H1 (cell line): Measurements from ENCODE around the gene SLC41A2. TPM values are rescaled to one million over a fixed set of nuclear protein-coding genes. Genes with fewer than 3 reads are reported as not detected.

Experiments used
- CTCF ChIA-PET: fragments of 300-600 bp; sonication (Branson Sonifier 250); formaldehyde crosslinking; loops from one replicate; lab custom pipeline; 2021; ENCODE audit not compliant: partially characterized antibody; lab: Charles Lee
- POLR2A ChIA-PET: fragments of 300-600 bp; sonication (Branson Sonifier 250); formaldehyde crosslinking; loops from one replicate; lab custom pipeline; 2021; ENCODE audit warnings: inconsistent platforms; ENCODE audit not compliant: partially characterized antibody; lab: Charles Lee
- DNase-seq, 2 experiments: peaks; one replicate each; pipeline versions ENCODE4 v3.0.0 to v3.0.0-alpha.2; 2010 to 2022; ENCODE audit warnings: low spot score in 2 of 2, low read depth in 1 of 2, mixed read lengths in 1 of 2
- FAIRE-seq: peaks from 2 replicates; lab custom pipeline; 2011; peaks lifted over from hg19 to GRCh38; lab: Jason Lieb, UNC
- H2AFZ ChIP-seq: 2 replicates; pipeline ENCODE4 v1.8.1; 2012; ENCODE audit warnings: low read length, inconsistent platforms
- H2AK5ac ChIP-seq: 2 replicates; pipeline ENCODE4 v1.6.1; 2013; ENCODE audit warnings: low read depth, low read length
- H2BK120ac ChIP-seq: replicated peaks from 2 replicates; pipeline ENCODE3; 2013; ENCODE audit warnings: low read depth, low read length, inconsistent platforms
- H2BK12ac ChIP-seq: 2 replicates; pipeline ENCODE4 v1.6.1; 2013; ENCODE audit warnings: low read depth, low read length
- H2BK15ac ChIP-seq: 2 replicates; pipeline ENCODE4 v1.6.1; 2013; ENCODE audit warnings: low read length
- H2BK20ac ChIP-seq: 2 replicates; pipeline ENCODE4 v1.6.1; 2013; ENCODE audit warnings: low read length
- H2BK5ac ChIP-seq: 2 replicates; pipeline ENCODE4 v1.6.1; 2013; ENCODE audit warnings: low read depth, low read length
- H3K14ac ChIP-seq: 2 replicates; pipeline ENCODE4 v1.6.1; 2013; ENCODE audit warnings: inconsistent platforms; ENCODE audit not compliant: insufficient read length
- H3K18ac ChIP-seq: 2 replicates; pipeline ENCODE4 v1.6.1; 2013; ENCODE audit warnings: low read length; ENCODE audit errors: extremely low read depth
- H3K23ac ChIP-seq: 2 replicates; pipeline ENCODE4 v1.6.1; 2013; ENCODE audit warnings: inconsistent platforms; ENCODE audit not compliant: insufficient read length
- H3K23me2 ChIP-seq: 2 replicates; pipeline ENCODE4 v1.6.1; 2013; ENCODE audit warnings: low read depth, low read length
- H3K27ac ChIP-seq: 2 replicates; pipeline ENCODE4 v1.6.1; 2011; ENCODE audit warnings: low read depth, low read length, inconsistent platforms
- H3K27me3 ChIP-seq, 4 experiments: replicated peaks in 1 of 4; 1 replicate in 1 of 4; 2 replicates in 3 of 4; pipeline versions ENCODE4 v1.6.1 to v1.8.1; 2011 to 2013; ENCODE audit warnings: low read length in 3 of 4, mild to moderate bottlenecking in 3 of 4, inconsistent platforms in 2 of 4, mixed read lengths in 2 of 4, moderate library complexity in 1 of 4; ENCODE audit not compliant: control insufficient read depth in 3 of 4, insufficient read depth in 3 of 4; ENCODE audit errors: extremely low read depth in 1 of 4
- H3K36me3 ChIP-seq, 4 experiments: 2 replicates each; pipeline versions ENCODE4 v1.6.1 to v1.8.1; 2011 to 2013; ENCODE audit warnings: mild to moderate bottlenecking in 4 of 4, low read length in 3 of 4, moderate library complexity in 2 of 4, control low read depth in 1 of 4, inconsistent platforms in 1 of 4; ENCODE audit not compliant: insufficient read depth in 4 of 4, control insufficient read depth in 2 of 4
- H3K4ac ChIP-seq: replicated peaks from 2 replicates; pipeline ENCODE3; 2013; ENCODE audit warnings: low read length, low read depth, mixed read lengths, inconsistent platforms; ENCODE audit not compliant: insufficient read length
- H3K4me1 ChIP-seq, 4 experiments: replicated peaks in 1 of 4; 1 replicate in 1 of 4; 2 replicates in 3 of 4; pipeline versions ENCODE4 v1.6.1 to v1.8.1; 2011 to 2013; ENCODE audit warnings: low read length in 3 of 4, inconsistent platforms in 2 of 4, mixed read lengths in 1 of 4; ENCODE audit not compliant: insufficient read depth in 4 of 4, control insufficient read depth in 3 of 4
- H3K4me2 ChIP-seq, 2 experiments: 2 replicates each; pipeline versions ENCODE4 v1.6.1 to v1.8.1; 2011 to 2013; ENCODE audit warnings: low read depth in 2 of 2, low read length in 2 of 2, control low read depth in 1 of 2, inconsistent platforms in 1 of 2, mild to moderate bottlenecking in 1 of 2; ENCODE audit not compliant: insufficient read depth in 1 of 2
- H3K4me3 ChIP-seq, 4 experiments: fragments of 200-600, 300-600 bp in 1 of 4; sonication (generic), shearing (Covaris generic), sonication (Bioruptor Twin) in 1 of 4; 2 replicates each; pipeline versions ENCODE4 v1.5.1 to v1.8.1; 2011 to 2016; ENCODE audit warnings: low read length in 4 of 4, low read depth in 3 of 4, control low read depth in 2 of 4, inconsistent platforms in 2 of 4, mild to moderate bottlenecking in 2 of 4, mixed read lengths in 1 of 4, moderate library complexity in 1 of 4; ENCODE audit not compliant: insufficient read depth in 2 of 4; ENCODE audit errors: extremely low read depth in 1 of 4
- H3K56ac ChIP-seq: replicated peaks from 2 replicates; pipeline ENCODE3; 2013; ENCODE audit warnings: low read depth, mild to moderate bottlenecking, mixed read lengths, low read length, inconsistent platforms; ENCODE audit not compliant: insufficient read length
- H3K79me1 ChIP-seq: 2 replicates; pipeline ENCODE4 v1.6.1; 2013; ENCODE audit warnings: low read depth, low read length, control low read depth
- H3K79me2 ChIP-seq, 2 experiments: 2 replicates each; pipeline versions ENCODE4 v1.6.1 to v1.8.1; 2012 to 2013; ENCODE audit warnings: low read length in 2 of 2, mild to moderate bottlenecking in 2 of 2, inconsistent platforms in 1 of 2; ENCODE audit not compliant: insufficient read depth in 2 of 2, control insufficient read depth in 1 of 2
- H3K9ac ChIP-seq, 4 experiments: replicated peaks in 1 of 4; 1 replicate in 1 of 4; 2 replicates in 3 of 4; pipeline versions ENCODE4 v1.6.1 to v1.8.1; 2011 to 2013; ENCODE audit warnings: low read depth in 3 of 4, low read length in 3 of 4, control low read depth in 2 of 4, mild to moderate bottlenecking in 2 of 4, moderate library complexity in 2 of 4, inconsistent platforms in 1 of 4; ENCODE audit errors: extremely low read depth in 1 of 4
- H3K9me3 ChIP-seq, 2 experiments: 2 replicates each; pipeline versions ENCODE4 v1.6.1 to v1.8.1; 2012 to 2013; ENCODE audit warnings: mild to moderate bottlenecking in 2 of 2, moderate library complexity in 2 of 2, control low read depth in 1 of 2, inconsistent platforms in 1 of 2, low read depth in 1 of 2, low read length in 1 of 2, mixed read lengths in 1 of 2; ENCODE audit not compliant: insufficient read depth in 2 of 2
- H4K20me1 ChIP-seq, 2 experiments: replicated peaks in 1 of 2; 2 replicates each; pipeline versions ENCODE3 to v1.8.1; 2011 to 2013; ENCODE audit warnings: inconsistent platforms in 2 of 2, low read length in 2 of 2, mild to moderate bottlenecking in 1 of 2; ENCODE audit not compliant: insufficient read depth in 2 of 2, control insufficient read depth in 1 of 2
- H4K5ac ChIP-seq: 2 replicates; pipeline ENCODE4 v1.6.1; 2013; ENCODE audit warnings: low read length, low read depth, mixed read lengths, inconsistent platforms; ENCODE audit not compliant: insufficient read length
- H4K8ac ChIP-seq: 2 replicates; pipeline ENCODE4 v1.8.0; 2013; ENCODE audit warnings: mild to moderate bottlenecking, moderate library complexity, low read length, inconsistent platforms; ENCODE audit not compliant: insufficient read depth; ENCODE audit errors: extremely low read depth
- H4K91ac ChIP-seq: replicated peaks from 2 replicates; pipeline ENCODE3; 2013; ENCODE audit warnings: low read length, mixed read lengths, inconsistent platforms; ENCODE audit not compliant: insufficient read length
- ASH2L ChIP-seq: fragments of 200-600, 300-600 bp; sonication (generic); IDR thresholded peaks from one replicate; pipeline ENCODE4 v1.7.1; 2017; ENCODE audit warnings: low read length
- BACH1 ChIP-seq: IDR thresholded peaks from 2 replicates; pipeline ENCODE4 v1.6.1; 2012; ENCODE audit warnings: low read length, improper control_type of control experiment
- E2F6 ChIP-seq: IDR thresholded peaks from 2 replicates; pipeline ENCODE4 v1.6.1; 2012; ENCODE audit warnings: inconsistent platforms
- HDAC6 ChIP-seq: IDR thresholded peaks from one replicate; pipeline ENCODE4 v1.7.1; 2012; ENCODE audit warnings: low read depth, mild to moderate bottlenecking, inconsistent platforms, low read length, moderate library complexity
- JUND ChIP-seq: IDR thresholded peaks from 2 replicates; pipeline ENCODE4 v1.6.1; 2011; ENCODE audit warnings: mild to moderate bottlenecking, improper control_type of control experiment, low read length
- MAFK ChIP-seq: IDR thresholded peaks from 2 replicates; pipeline ENCODE4 v1.6.1; 2012; ENCODE audit warnings: low read depth, mild to moderate bottlenecking, improper control_type of control experiment, low read length
- SIN3A ChIP-seq, 2 experiments: IDR thresholded peaks in 1 of 2; conservative IDR thresholded peaks in 1 of 2; 2 replicates each; pipeline ENCODE4 v1.6.1; 2011 to 2012; ENCODE audit warnings: low read length in 2 of 2, improper control_type of control experiment in 1 of 2, low read depth in 1 of 2, mild to moderate bottlenecking in 1 of 2
- YY1 ChIP-seq: IDR thresholded peaks from 2 replicates; pipeline ENCODE4 v1.6.1; 2011; ENCODE audit warnings: low read depth, mild to moderate bottlenecking, low read length
- WGBS, 2 experiments: shearing (Covaris generic) in 1 of 2; methylation state at CpG; one replicate each; pipeline versions ENCODE4 v1.1.6 to v1.1.7; 2013 to 2015; ENCODE audit warnings: low lambda C conversion rate in 2 of 2, mixed read lengths in 2 of 2, inconsistent platforms in 1 of 2, low coverage in 1 of 2, missing lambda C conversion rate in 1 of 2; ENCODE audit not compliant: insufficient replicate concordance in 2 of 2, insufficient coverage in 1 of 2, insufficient read length in 1 of 2; ENCODE audit errors: extremely low coverage in 1 of 2, missing lambda C conversion rate in 1 of 2; 5-methylcytosine and 5-hydroxymethylcytosine counted together
- long read RNA-seq, 2 experiments: library from RNA in 1 of 2; library from capped mRNA in 1 of 2; stranded (forward); transcript quantifications; one replicate each; pipeline ENCODE4 v2.0.0, GENCODE V29; 2021; ENCODE audit warnings: inconsistent platforms in 1 of 2
- polyA minus RNA-seq, 3 experiments: library from RNA; depleted of rRNA, polyadenylated mRNA; stranded (reverse); fragments of >200 nt; gene quantifications; 1 replicate in 2 of 3; 2 replicates in 1 of 3; pipeline ENCODE4 v1.2.3, GENCODE V29; 2011
- polyA plus RNA-seq, 7 experiments: library from polyadenylated mRNA; depleted of rRNA in 3 of 7; stranded (reverse) in 5 of 7; unstranded in 2 of 7; fragments of >200 nt in 5 of 7; fragments of 200-250 nt in 2 of 7; gene quantifications; 1 replicate in 5 of 7; 2 replicates in 1 of 7; 4 replicates in 1 of 7; pipeline versions ENCODE4 v1.2.1 to v1.2.3, GENCODE V29; 2011 to 2013; ENCODE audit warnings: missing spikeins in 2 of 7, mixed read lengths in 2 of 7
- total RNA-seq: library from RNA; stranded (reverse); fragmentation: NEBNext Ultra II Directional; extraction: Animal tissue kit (Norgen Biotek cat#: 25700); gene quantifications from 2 replicates; pipeline ENCODE4 v1.2.1, GENCODE V29; 2021

SLC41A2 gene
- 3.0 and 4.7 TPM in 2 replicates for total RNA-seq
- 0.66 and 0.79 TPM in 2 replicates for polyA plus RNA-seq (2011; rRNA removed)
- polyA plus RNA-seq (2011; cell fraction: cytosol; rRNA removed) = 0.62 TPM
- polyA plus RNA-seq (2011; cell fraction: nucleus; rRNA removed) = 0.09 TPM
- 0.76 to 1.1 TPM (median 0.83 TPM) in 4 replicates for polyA plus RNA-seq (2012, experiment 1 of 2)
- 0.24 TPM for polyA plus RNA-seq (2012, experiment 2 of 2)
- polyA plus RNA-seq (2013, experiment 1 of 2) = 2.3 TPM
- 2.6 TPM for polyA plus RNA-seq (2013, experiment 2 of 2)
- polyA minus RNA-seq (2011; rRNA and poly(A)+ RNA removed) = 0.85 and 2.0 TPM in 2 replicates
- polyA minus RNA-seq (2011; cell fraction: cytosol; rRNA and poly(A)+ RNA removed) = 1.2 TPM
- polyA minus RNA-seq (2011; cell fraction: nucleus; rRNA and poly(A)+ RNA removed) = 2.1 TPM
- long read RNA-seq, experiment 1, partial matches to known transcripts = 0 of 1 reads
- long read RNA-seq, experiment 1, other reads (novel, unspliced or antisense) = 1 of 1 reads
- long read RNA-seq, experiment 2 = 0 reads

- H2BK15ac ChIP-seq = no peak within 1 kb of the TSS; the same call in 1 of the 2 replicates
- no peak within 1 kb of the TSS; the same call in 1 of the 2 replicates for H2BK12ac ChIP-seq
- FAIRE-seq (no peak), DNase-seq (peak; percentile 43 to 87)
- peak within 1 kb of the TSS; percentile 32 for H3K4ac ChIP-seq
- no peak within 1 kb of the TSS for H2AK5ac ChIP-seq
- peak within 1 kb of the TSS; percentile 70 to 84 for H3K4me2 ChIP-seq
- peak within 1 kb of the TSS; percentile 73 to 76 (median 74) for H3K4me3 ChIP-seq
- H4K91ac ChIP-seq = no peak within 1 kb of the TSS
- 2% methylated on average over 58 of the region's 83 CpGs; no CpG with 5 or more reads in 1 of the 2 experiments for WGBS, 2 experiments
- peak within 1 kb of the TSS; percentile 4 for H4K5ac ChIP-seq
- H3K9ac ChIP-seq = peak within 1 kb of the TSS; percentile 19 to 58 (median 38); a peak in 6 of 7 replicates
- CTCF ChIA-PET = interaction anchor here (0.5 to 1.8 kb wide), 13 partner anchors 11 to 444 kb away, joined by 3 to 6 read pairs (median 3); no protein-coding TSS in a partner anchor
- H3K27ac ChIP-seq = no peak within 1 kb of the TSS
- peak within 1 kb of the TSS; percentile 66; the same call in 1 of the 2 replicates for H4K8ac ChIP-seq
- H3K36me3 ChIP-seq = no peaks in the 10 kb centered on the region
- H3K27me3 ChIP-seq = peaks cover 0 to 16% (median 10%) of the 10 kb centered on the region in 4 experiments; a peak in 6 of 7 replicates
- H3K9me3 ChIP-seq = no peaks in the 10 kb centered on the region
- H3K23me2 ChIP-seq = peaks cover 7% of the 10 kb centered on the region; the same call in 1 of the 2 replicates
- H3K14ac ChIP-seq = no peak within 1 kb of the TSS
- H2BK5ac ChIP-seq = peak within 1 kb of the TSS; percentile 79; the same call in 1 of the 2 replicates
- no peak within 1 kb of the TSS for H3K23ac ChIP-seq
- 0 out of 7 replicates have a peak, but pooled peaks cover 0 to 2% (median 0%) of the 10 kb centered on the region in 4 experiments for H3K4me1 ChIP-seq
- H3K56ac ChIP-seq = peak within 1 kb of the TSS; percentile 36
- no peaks in the 10 kb centered on the region for H3K79me2 ChIP-seq
- H2AFZ ChIP-seq = peak within 1 kb of the TSS; percentile 96
- H4K20me1 ChIP-seq = no peaks in the 10 kb centered on the region
- POLR2A ChIA-PET = interaction anchor here (1.0 kb wide), 1 partner anchor 26 kb away, joined by 4 read pairs; no protein-coding TSS in a partner anchor
- H2BK20ac ChIP-seq = no peak within 1 kb of the TSS
- no peaks in the 10 kb centered on the region for H3K79me1 ChIP-seq
- no peak within 1 kb of the TSS for H2BK120ac ChIP-seq
- H3K18ac ChIP-seq = no peak within 1 kb of the TSS; the same call in 1 of the 2 replicates
- TF ChIP-seq E2F6 (peak; percentile 46; the same call in 1 of the 2 replicates), ASH2L (peak; percentile 83), YY1 (no peak), JUND (peak; percentile 64; the same call in 1 of the 2 replicates), BACH1 (peak; percentile 97), MAFK (peak; percentile 75), SIN3A (conservative IDR thresholded peaks at IDR 0.05 in 1 of 2, IDR thresholded peaks at IDR 0.05 in 1 of 2; ENCODE audit: low read depth in 1 of 2, low read length in 2 of 2) (peak in 1 of 2 experiments; percentile 85; a peak in 2 of 4 replicates), HDAC6 (no peak)
Measured at GRCh38 chr12:104958001-104958804, at the start of gene SLC41A2. TSS of gene SLC41A2 (minus strand) at chr12:104958290. CDS start at chr12:104928527, 29,763 bp downstream.
